ENCODE results near the gene TMOD4. TPM values are rescaled to one million over a fixed set of nuclear protein-coding genes. Genes with fewer than 3 reads are reported as not detected.

TMOD4 gene
- total RNA-seq, 1 donor from 2014 or later: not detected

- TF ChIP-seq CTCF (IDR thresholded peaks at IDR 0.05; ENCODE audit: insufficient read depth, low read length, poor library complexity, severe bottlenecking): no peak
- Histone ChIP-seq H3K4me3 (ENCODE audit: low read depth, low read length) (peak overlapping the region; percentile 81), H3K36me3 (ENCODE audit: control insufficient read depth, insufficient read depth, low read length) (no peaks in the 10 kb centered on the region), H3K27me3 (ENCODE audit: control insufficient read depth, insufficient read depth, low read length) (peaks cover 3% of the 10 kb centered on the region)
- DNase-seq (ENCODE audit: low read depth): no peak
These were observed 29.7 kb downstream of the TMOD4 start for GRCh38 chr1:151146072-151146411.

GRCh38 chr1:151145304-151146071 is 30.3 kb downstream of the TMOD4 start:
- H3K27me3 ChIP-seq (ENCODE audit: control insufficient read depth, insufficient read depth, low read length): peaks cover 3% of the 10 kb centered on the region
- DNase-seq (ENCODE audit: low read depth): no peak
- no peaks in the 10 kb centered on the region for H3K36me3 ChIP-seq (ENCODE audit: control insufficient read depth, insufficient read depth, low read length)
- no peak for TF ChIP-seq CTCF (IDR thresholded peaks at IDR 0.05; ENCODE audit: insufficient read depth, low read length, poor library complexity, severe bottlenecking)
- H3K4me3 ChIP-seq (ENCODE audit: low read depth, low read length): peak overlapping the region; percentile 81

DNA sequence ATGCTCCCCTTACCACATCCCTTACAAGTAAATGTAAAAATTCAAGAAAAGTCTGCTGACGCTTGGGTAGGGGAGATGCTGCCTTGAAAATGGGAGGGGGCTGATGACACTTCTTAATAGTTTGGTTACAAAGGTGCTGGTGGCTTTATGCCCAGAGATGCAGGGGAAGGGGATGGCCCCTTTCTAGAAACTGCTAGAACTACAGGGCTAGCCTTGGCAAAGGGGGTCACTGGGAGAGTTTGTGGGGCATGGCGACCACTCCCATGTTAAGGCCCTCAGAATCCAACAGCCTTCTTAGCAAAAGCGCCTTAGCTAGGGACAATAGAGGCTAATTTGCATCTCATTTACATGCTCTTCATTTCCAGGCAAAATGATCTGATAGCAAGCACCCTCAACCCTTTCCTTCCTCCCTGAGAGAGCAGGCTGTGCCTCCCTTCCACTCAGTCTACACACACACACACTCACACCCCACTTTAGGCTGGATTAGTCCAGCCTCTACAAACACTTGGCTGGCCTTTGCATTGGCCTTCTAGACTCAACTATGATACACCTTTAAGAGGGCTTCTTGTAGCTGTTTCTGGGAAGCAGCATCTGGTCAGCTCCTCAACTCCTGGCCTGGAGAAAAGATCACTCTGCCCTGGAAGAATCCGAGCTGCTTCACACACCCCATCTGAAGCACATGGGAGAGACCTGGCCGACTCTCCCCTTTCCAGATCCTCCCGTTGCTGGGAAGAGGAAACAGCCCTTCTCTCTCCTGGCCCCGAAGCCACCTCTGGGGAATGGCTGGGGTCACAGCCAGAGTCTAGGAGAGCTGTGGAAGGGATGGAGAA is 31.1 kb downstream of the TMOD4 start:
- no peak for TF ChIP-seq CTCF (IDR thresholded peaks at IDR 0.05; ENCODE audit: insufficient read depth, low read length, poor library complexity, severe bottlenecking)

GRCh38 chr1:151143986-151144385 is 31.8 kb downstream of the TMOD4 start:
- TF ChIP-seq CTCF (IDR thresholded peaks at IDR 0.05; ENCODE audit: insufficient read depth, low read length, poor library complexity, severe bottlenecking): no peak
- DNase-seq (ENCODE audit: low read depth): no peak
- no peak overlapping the region for H3K4me3 ChIP-seq (ENCODE audit: low read depth, low read length)
- H3K27me3 ChIP-seq (ENCODE audit: control insufficient read depth, insufficient read depth, low read length): peaks cover 3% of the 10 kb centered on the region
- no peaks in the 10 kb centered on the region for H3K36me3 ChIP-seq (ENCODE audit: control insufficient read depth, insufficient read depth, low read length)

More for the DNA sequence above, 31.1 kb downstream of the TMOD4 start:
- H3K4me3 ChIP-seq (ENCODE audit: low read depth, low read length): no peak overlapping the region
- H3K27me3 ChIP-seq (ENCODE audit: control insufficient read depth, insufficient read depth, low read length): peaks cover 3% of the 10 kb centered on the region
- H3K36me3 ChIP-seq (ENCODE audit: control insufficient read depth, insufficient read depth, low read length): no peaks in the 10 kb centered on the region
- no peak for DNase-seq (ENCODE audit: low read depth)

DNA sequence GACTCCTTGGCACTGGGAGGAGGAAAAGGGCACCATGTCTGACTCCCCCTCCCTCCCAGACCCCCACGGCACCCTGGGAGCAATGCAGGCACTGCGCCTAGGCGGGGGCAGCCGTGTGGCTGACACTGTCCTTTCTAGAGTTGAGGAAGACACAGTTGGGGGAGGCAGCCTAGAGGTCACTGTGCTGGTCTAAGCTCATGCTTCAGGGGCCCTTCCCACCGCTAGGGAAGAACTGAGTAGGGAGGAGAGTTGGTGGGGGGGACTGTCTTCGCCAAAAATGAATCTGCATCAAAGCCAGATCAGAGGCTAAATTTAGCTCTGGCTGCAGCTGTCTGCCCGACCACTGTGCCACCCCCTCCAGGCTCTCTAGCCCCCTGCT is 32.7 kb downstream of the TMOD4 start:
- TF ChIP-seq CTCF (IDR thresholded peaks at IDR 0.05; ENCODE audit: insufficient read depth, low read length, poor library complexity, severe bottlenecking): no peak
- Histone ChIP-seq H3K4me3 (ENCODE audit: low read depth, low read length) (no peak overlapping the region), H3K36me3 (ENCODE audit: control insufficient read depth, insufficient read depth, low read length) (no peaks in the 10 kb centered on the region), H3K27me3 (ENCODE audit: control insufficient read depth, insufficient read depth, low read length) (peaks cover 3% of the 10 kb centered on the region)
- DNase-seq (ENCODE audit: low read depth): no peak

Measured in kidney epithelial cell (primary cell).